Measurements from ENCODE around the gene DUSP14.

DNA sequence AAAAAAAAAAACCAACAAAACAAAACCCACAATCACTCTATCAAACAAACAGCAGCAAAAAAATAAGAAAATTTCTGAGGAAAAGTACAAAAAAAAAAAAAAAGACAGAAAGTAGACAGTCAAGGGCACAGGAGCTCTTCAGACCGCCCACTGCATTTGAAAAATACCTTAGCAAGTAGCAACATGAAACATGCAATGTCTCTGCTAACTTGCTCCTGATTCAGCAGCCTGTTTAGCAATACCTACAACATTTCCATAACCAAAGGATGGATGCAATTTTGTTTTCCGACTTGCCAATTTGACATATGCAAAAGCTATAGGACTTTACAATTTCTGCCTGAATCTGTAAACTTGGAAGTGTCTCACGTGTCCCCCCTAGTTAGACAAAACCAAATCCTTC, 62.1 kb downstream of the DUSP14 start:
- TF ChIP-seq, protein P1, sequence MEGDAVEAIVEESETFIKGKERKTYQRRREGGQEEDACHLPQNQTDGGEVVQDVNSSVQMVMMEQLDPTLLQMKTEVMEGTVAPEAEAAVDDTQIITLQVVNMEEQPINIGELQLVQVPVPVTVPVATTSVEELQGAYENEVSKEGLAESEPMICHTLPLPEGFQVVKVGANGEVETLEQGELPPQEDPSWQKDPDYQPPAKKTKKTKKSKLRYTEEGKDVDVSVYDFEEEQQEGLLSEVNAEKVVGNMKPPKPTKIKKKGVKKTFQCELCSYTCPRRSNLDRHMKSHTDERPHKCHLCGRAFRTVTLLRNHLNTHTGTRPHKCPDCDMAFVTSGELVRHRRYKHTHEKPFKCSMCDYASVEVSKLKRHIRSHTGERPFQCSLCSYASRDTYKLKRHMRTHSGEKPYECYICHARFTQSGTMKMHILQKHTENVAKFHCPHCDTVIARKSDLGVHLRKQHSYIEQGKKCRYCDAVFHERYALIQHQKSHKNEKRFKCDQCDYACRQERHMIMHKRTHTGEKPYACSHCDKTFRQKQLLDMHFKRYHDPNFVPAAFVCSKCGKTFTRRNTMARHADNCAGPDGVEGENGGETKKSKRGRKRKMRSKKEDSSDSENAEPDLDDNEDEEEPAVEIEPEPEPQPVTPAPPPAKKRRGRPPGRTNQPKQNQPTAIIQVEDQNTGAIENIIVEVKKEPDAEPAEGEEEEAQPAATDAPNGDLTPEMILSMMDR (IDR thresholded peaks at IDR 0.05; ENCODE audit: borderline replicate concordance, extremely low read depth, low read length, poor library complexity, severe bottlenecking): no peak
- no peak for TF ChIP-seq EZH2 (IDR thresholded peaks at IDR 0.05; ENCODE audit: borderline replicate concordance, low read depth, low read length, severe bottlenecking)

All from DND-41 (cell line).